HG03139 (cell line): Measurements from ENCODE around the gene HMOX2.

Experiments used
- ATAC-seq: cut with Tn5 transposase; IDR thresholded peaks from one replicate; pipeline ENCODE4 v1.9.1; 2021; ENCODE audit not compliant: unreplicated experiment

The HMOX2 gene

DNA sequence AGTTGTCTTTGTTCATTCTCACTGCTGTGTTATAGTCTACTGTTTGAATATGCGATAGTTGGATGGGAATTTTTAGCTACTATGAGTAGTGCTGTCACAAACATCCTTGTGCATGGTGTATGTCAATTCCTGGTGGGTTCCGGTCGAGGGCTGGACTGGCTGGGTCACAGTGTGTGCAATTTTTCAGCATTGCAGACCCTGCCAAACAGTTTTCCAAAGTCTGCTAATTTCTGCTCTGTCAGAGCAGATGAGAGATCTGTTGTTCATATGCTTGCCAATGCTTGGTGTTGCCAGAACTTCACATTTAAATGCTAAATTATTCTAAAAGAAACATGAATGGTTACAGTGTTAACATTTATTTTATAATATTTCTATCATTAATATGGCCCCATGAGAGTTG lies 76.3 kb downstream of the HMOX2 start:
- ATAC-seq, result no peak

DNA sequence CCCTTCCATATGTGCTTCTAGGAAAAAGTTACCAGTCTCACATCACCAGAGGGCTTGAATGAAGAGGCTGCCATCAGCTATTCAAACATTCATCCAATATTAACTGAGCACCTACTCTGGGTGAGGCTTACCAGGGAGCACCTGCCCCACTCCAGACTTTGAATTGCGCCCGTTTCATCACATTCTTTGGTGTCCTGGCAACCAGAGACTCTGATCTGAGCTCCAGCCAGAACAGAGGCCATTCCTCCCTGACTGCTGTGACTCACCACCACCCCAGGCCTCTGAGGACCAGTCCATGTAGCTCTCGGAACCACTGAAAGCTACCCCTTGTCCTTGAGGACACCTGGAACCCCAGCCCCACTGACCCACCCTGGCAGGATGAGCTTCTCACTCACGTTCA lies 79.9 kb downstream of the HMOX2 start, which contains the start of gene C16orf96:
TSS of gene C16orf96 (plus strand) at position 229 of the 400 bp plus-strand sequence. CDS start at position 379, 150 bp downstream.
- no peak for ATAC-seq

DNA sequence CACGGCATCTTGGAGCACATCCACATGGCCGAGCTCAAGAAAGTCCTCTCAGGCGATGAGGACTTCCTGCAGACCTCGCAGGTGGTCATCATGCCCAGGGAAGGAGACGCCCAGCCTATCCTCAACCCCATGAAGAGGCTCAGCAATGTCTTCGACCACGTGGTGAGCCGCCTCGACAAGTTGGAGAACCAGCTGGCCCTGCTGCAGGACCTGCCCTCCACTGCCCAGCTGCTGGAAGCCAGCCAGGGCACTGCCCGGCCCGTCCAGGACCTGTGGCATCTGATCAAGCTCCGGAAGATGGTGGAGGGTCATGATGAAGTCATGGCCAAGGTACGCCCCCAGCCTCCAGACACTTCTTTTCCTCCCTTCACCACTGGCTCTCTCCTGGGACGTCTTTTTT lies 80.4 kb downstream of the HMOX2 start:
- ATAC-seq, result no peak

DNA sequence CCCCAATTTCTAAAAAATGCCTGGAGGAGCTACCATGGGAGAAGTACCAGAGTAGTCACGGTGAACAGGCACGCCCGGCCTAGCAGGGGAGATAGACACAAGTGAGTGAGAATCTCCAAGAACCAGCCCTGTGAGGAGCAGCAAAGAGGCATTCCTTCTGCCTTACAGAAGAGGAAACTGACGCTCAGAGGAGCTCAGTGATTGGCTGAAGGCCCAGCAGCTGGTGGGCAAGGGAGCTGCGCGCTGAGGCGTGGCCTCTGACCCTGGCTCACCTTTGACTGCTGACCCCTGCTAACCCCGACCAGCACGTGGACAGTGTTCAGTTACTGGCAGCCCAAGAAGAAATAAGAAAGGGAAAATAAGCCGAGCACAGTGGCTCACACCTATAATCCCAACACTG lies 81.8 kb downstream of the HMOX2 start:
- no peak for ATAC-seq
